Mammary microvascular endothelial cell (primary cell): ENCODE data around the gene DHX16. TPM values are rescaled to one million over a fixed set of nuclear protein-coding genes. Genes with fewer than 3 reads are reported as not detected.

Experiments
- total RNA-seq: library from RNA; depleted of rRNA; stranded (reverse); fragments of >200 nt; gene quantifications from 2 replicates; pipeline ENCODE4 v1.2.3, GENCODE V29; 2015

The DHX16 gene
- 31.8 and 36.3 TPM in 2 replicates for total RNA-seq

DNA sequence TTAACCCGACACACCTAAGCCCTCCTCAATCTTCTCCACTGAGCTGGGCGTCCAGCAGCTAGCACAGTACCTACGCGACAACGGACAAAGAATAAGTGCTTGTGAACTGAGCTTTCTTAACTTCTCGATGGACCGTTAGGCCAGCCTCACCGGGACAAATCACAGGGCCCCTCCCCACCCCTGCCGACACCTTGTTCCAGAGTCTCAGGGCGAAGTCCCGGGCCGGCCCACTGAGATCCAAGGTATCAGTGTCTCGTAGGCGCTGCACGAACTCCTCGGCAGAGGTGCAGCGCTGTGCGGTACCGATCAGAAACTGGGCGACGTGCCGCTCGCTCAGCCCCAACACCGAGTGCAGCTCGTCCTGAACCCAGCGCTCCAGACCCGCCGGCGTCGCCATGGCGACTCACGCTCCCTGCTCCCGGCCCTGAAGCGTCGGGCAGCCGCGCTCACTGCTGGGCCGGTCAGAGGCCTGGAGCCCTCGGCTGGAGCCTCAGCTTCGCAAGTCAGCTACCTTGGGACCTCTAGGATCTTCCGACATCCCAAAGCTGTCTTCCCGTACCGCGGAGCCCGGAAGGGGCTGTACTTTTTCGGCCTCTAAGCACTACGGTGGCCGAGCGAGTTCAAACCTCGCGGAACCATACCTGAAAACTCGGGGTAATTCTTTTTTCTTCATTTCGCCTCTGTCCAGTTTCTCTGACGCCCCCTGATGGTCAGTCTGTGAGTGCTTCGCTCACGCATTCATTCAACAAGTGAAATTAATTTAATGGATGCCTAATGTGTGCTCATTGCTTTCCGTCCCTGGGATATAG, at the start of gene DHX16:
Gene DHX16, minus strand, starts transcription at position 562 of the 809 bp plus-strand sequence. Its CDS starts 165 bp downstream, at position 397.

GRCh38 chr6:30719791-30720737, 47.3 kb upstream of the DHX16 start, which contains the start of gene TUBB:
Gene TUBB (plus strand): TSS chr6:30720352. CDS start chr6:30720507, 155 bp downstream.

DNA sequence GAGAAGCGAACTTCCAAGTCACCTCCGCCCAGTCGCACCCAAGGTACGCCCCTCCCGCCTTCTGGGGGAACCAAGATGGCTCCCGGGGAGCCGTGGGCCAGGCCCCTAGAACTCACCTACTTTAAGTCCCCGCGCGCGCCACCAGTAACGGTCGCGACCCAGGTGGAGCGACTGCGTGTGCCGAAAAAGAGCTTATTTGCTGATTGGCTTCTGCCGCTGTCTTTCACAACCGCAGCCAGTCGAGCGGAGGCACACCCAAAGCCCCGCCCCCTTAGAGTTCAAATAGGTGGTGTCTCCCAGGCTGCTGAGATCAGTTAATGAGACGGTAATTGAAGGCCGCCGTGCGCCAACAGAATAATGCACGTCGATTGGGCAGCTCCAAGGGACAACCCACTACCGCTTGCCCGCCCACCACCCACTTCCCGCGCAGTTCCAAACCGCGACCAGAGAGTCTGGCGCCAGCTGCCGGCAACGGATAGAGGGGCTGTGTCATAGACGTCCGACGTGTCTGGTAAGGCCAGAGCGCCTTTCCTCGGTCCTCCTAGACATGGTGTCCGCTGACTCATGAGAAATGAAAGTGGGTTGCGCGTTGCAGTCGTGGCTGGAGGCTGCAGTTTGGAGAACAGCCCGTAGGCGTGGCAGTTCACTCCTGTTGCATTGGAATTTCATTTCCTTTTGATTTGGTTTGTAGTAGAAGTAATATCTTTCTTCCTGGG, 44.5 kb upstream of the DHX16 start, which contains the start of gene MDC1:
Gene MDC1, minus strand, starts transcription at position 153 of the 716 bp plus-strand sequence. CDS start 2,106 bp downstream, outside the sequence.

GRCh38 chr6:30690403-30691207, 17.8 kb upstream of the DHX16 start, which contains the start of gene NRM:
Gene NRM (minus strand): TSS chr6:30690984. CDS start chr6:30690974, 10 bp downstream.

DNA sequence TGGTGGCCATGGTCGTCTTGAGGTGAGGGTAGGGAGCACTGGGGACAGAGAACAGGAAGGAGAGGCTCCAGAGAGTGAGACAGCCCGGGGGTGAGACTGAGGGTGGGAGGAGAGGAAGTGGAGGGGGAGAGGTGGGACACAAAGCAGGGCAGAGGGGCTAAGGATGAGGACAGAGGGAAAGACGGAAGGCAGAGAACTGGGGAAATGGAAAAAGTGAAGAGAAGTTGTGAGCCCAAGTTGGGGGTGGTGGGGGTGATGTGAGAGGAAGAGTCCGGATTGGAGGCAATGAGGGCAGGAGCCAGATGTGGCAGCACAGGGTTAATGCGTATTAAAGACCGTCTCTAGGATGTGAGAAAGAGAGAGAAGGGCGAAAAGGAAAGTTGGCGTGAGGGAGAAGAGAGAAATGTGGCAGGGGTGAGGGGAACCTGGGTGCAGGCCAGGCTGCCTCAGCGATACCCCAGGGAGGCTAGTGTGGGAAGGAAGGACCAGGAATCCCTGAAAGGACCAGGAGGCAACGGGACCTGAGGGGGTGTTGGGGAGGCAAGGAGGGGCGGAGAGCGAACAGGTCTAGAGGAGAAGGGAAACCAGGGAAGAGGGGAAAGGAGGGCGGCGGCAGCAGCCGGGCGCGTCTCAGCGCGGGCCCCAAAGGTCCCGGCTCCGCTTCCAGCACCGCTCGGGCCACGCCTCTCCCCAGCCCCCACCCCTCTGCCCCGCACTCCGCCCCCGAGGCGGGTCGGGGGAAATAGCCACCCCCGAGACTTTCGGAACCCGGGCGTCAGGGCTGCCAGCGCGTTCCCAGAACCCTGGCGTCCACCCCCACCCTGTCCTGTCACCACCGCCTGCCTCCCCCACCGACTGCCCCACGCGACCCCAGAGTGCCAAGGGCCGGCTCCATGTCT, 13.5 kb upstream of the DHX16 start, which contains the start of gene PPP1R18:
Gene PPP1R18, minus strand, starts transcription at position 637 of the 899 bp plus-strand sequence. Its CDS starts 627 bp downstream, at position 10.

DNA sequence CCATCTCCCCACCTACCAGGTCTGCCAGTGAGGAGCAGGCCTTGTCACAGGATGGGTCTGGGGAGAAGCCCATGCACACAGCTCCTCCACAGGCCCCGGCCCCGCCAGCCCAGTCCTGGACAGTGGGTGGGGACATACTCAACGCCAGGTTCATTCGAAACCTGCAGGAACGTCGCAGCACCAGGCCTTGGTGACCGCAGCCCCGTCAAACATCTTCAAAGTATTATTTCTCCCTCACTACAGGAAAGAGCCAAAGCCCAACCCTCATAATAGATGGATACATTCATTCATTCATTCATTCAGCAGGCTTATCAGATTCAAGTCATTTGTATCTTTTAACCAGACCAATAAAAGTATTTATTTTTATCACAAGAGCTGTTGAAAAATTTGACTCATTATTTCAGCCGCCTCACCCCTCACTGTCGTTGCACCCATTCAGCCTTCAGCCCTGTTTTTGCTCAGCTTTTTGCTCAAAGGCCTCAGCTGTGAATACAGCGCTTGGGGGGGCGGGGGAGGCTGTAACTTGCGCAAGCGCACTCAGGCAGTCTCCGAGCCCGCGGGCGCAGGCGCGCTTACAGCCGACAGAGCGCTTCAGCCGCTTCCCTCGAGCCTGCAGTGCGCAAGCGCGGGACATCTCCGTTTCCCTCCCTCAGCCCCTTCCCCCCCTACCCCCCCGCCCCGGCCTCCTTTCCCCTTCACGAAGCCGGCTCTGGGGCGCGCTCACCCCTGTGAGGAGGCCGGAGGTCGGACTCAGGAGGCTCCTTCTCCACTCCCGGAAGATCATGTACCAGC, 26.2 kb downstream of the DHX16 start, which contains the start of gene C6orf136:
Gene C6orf136, plus strand, starts transcription at position 684 of the 792 bp plus-strand sequence. Its CDS starts 99 bp downstream, at position 783.

DNA sequence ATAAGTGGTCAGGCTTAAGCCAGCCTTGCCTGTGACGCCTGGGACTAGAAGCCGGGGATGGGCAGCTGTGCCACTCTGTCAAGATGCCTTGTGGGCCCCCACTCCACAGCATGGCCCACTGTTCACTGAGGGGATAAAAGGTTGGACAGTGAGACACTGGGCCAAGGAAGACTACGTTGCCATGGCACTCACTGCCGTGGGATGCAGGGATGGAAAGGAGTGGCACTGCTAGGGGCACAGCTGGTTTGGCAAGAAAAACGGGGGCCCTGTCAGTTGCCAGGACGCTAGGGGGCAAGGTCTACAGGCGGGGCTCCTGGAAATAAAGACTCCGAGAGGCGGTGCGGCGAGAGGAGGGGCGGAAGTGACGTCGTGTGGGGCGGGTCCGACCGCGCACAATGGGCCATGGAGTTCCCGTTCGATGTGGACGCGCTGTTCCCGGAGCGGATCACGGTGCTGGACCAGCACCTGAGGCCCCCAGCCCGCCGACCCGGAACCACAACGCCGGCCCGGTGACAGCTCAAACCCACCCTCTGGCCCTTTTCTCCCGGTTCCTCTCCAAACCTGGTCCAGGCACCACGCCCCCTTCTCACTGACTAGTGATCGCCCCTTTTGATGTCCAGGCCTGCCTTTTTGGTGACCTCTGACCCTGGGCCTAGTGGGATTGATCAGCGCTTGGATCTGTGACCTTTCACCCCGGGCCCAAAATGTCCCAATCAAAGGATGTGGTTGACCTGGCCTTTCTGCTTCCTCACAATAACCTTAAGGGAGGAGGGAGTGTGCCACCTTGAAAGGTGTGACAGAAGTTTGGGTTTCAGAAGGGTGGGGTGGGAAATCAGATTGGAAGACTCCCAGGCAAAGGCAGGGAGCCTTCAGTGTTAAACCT, 46.1 kb downstream of the DHX16 start, which contains the start of gene ATAT1:
Gene ATAT1, plus strand, starts transcription at position 391 of the 883 bp plus-strand sequence.

DNA sequence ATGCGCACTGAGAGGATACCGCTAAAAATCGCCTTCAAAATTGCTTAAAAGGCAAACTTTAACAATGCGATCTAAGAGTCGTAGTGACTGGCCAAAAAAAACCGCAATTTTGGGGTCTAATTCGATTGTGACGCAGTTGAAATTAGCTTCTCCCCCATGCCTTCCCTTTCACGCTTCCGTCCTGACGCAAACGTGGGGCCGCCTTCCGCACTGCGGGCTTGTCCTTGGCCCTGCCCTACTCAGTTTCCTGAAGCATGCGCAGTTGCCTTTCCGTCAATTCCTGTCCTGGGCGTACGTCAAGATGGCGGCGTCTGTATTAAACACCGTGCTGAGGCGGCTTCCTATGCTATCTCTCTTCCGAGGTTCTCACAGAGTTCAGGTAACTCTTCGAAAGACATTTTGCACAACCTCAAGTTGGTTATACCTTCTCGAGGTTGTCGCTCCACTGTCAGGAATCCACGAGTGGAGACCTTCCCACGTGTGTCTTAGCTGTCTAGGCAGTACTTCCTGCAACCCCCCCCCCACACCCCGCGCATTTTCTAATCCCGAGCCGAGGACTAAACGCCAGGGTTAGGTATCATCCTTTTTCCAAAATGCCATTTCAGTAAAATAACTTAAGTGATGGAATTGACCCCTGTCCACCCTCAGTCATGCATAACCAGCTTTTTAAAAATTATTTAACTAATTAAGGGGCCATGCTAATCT, 55.1 kb downstream of the DHX16 start, which contains the start of gene MRPS18B:
Gene MRPS18B, plus strand, starts transcription at position 276 of the 705 bp plus-strand sequence. Its CDS starts 26 bp downstream, at position 302.

DNA sequence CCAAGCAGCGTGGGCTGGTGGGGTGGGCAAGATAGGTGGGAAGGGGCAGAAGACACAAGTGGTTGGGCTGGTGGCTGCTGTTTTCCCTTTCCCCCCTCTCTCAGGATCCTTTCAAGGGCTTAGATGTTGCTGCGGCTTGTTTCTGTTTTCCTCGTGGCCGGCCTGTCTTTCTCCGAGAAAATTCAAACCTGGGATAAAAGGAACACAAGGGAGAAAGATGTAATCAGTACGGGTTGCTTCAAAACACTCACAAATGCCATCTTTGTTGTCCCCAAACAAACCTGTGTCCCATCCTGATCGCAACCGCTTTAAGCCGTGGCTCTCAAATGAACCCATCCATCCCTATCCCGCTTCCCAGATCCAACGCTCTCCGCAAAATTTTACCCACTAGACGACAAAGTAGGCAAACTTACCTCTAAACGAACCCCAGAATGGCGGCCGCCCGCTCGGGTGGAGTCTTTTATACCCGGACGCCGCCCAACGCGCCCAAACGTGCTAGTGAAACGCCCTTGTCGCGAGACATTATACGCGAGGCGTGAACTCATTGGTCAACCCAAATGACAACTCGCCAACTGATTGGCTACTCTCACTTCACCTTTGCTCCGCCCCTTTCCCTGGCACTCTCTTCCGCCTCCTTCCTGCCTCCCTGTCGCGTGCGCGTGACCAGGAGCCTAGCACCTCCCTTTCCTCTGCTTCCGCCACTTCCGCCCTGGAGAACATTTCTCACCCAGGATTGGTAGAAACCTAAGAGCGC, 55.8 kb downstream of the DHX16 start, which contains the start of gene PPP1R10:
Gene PPP1R10, minus strand, starts transcription at position 433 of the 754 bp plus-strand sequence. CDS start 7,299 bp downstream, outside the sequence.

Other genes starting within 250 kb of the DHX16 start
- gene HLA-E, start 183.5 kb downstream of the DHX16 start, total RNA-seq, result 591 and 594 TPM in 2 replicates
- 33.2 and 40.0 TPM in 2 replicates for gene GNL1, start 116.5 kb downstream of the DHX16 start, total RNA-seq
- gene PRR3, start 115.7 kb downstream of the DHX16 start, total RNA-seq, result 1.9 and 5.6 TPM in 2 replicates
- gene ABCF1, start 101.6 kb downstream of the DHX16 start, total RNA-seq, result 48.7 and 53.4 TPM in 2 replicates
- 21.8 and 24.0 TPM in 2 replicates for gene PPP1R10, start 55.8 kb downstream of the DHX16 start, total RNA-seq
- 55.8 and 57.7 TPM in 2 replicates for gene MRPS18B, start 55.2 kb downstream of the DHX16 start, total RNA-seq
- 2.9 and 6.0 TPM in 2 replicates for gene ATAT1, start 46.1 kb downstream of the DHX16 start, total RNA-seq
- 7.7 and 8.0 TPM in 2 replicates for gene C6orf136, start 25.9 kb downstream of the DHX16 start, total RNA-seq
- 78.3 and 93.0 TPM in 2 replicates for gene PPP1R18, start 13.6 kb upstream of the DHX16 start, total RNA-seq
- 18.4 and 18.5 TPM in 2 replicates for gene NRM, start 18.0 kb upstream of the DHX16 start, total RNA-seq
- gene MDC1, start 44.3 kb upstream of the DHX16 start, total RNA-seq, result 12.4 and 12.5 TPM in 2 replicates
- gene TUBB, start 47.3 kb upstream of the DHX16 start, total RNA-seq, result 1,014 and 1,183 TPM in 2 replicates
- 138 and 156 TPM in 2 replicates for gene FLOT1, start 69.7 kb upstream of the DHX16 start, total RNA-seq
- gene IER3, start 71.5 kb upstream of the DHX16 start, total RNA-seq, result 72.1 and 91.5 TPM in 2 replicates
- 3.7 and 6.3 TPM in 2 replicates for gene DDR1, start 211.5 kb upstream of the DHX16 start, total RNA-seq
- gene GTF2H4, start 235.2 kb upstream of the DHX16 start, total RNA-seq, result 13.0 and 16.6 TPM in 2 replicates
- gene VARS2, start 241.2 kb upstream of the DHX16 start, total RNA-seq, result 19.5 and 23.0 TPM in 2 replicates